NCI-H1930 (cell line): ENCODE data around the gene HOXB1.
"Not testable (repeated sequence)": the region's sequence is repeated elsewhere in the genome, so short reads cannot be mapped to it uniquely, and the experiment has no call there.

Source experiments
- DNase-seq, 2 experiments: peaks; one replicate each; lab custom pipeline; 2025; lab: John Stamatoyannopoulos, UW

The HOXB1 gene

GRCh38 chr17:48543107-48543853 lies 12.5 kb upstream of the HOXB1 start:
- DNase-seq: peak in 1 of 2 experiments; percentile 28

- peak in 1 of 2 experiments; percentile 23 for DNase-seq
These were observed 11.9 kb upstream of the HOXB1 start for GRCh38 chr17:48542698-48543106.

- DNase-seq: peak in 1 of 2 experiments; percentile 44
These were observed 11.4 kb upstream of the HOXB1 start for GRCh38 chr17:48542114-48542656.

- DNase-seq: peak; percentile 39 to 44
These were observed 10.8 kb upstream of the HOXB1 start for GRCh38 chr17:48541577-48542113.

DNA sequence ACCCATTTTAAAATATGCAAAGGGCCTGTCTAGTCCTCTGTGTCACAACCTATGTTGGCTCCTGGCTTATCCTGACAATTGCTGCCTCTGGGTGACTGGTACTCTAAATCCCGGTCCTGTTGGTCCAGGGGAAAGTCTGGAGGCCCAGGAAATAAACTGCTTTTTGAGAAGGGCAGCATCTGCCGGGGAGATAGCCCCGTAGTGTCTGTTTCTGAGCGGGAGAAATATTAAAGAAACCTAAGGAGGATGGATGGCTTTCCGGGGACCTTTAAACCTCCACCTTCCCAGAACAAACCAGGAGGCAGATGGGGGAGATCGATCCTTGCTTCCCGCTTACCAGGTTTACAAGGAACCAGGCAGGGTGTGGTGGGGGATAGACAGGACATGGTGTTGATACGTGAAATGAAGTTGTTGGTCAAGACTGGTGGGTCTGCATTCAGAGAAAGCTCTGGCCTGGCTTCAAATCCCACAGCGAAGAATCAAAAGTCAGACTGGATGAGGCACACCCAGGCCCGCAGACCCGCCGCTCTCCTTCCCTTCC lies 10.3 kb upstream of the HOXB1 start:
- no peak for DNase-seq

GRCh38 chr17:48540213-48540612 lies 9.4 kb upstream of the HOXB1 start:
- DNase-seq: no peak

DNA sequence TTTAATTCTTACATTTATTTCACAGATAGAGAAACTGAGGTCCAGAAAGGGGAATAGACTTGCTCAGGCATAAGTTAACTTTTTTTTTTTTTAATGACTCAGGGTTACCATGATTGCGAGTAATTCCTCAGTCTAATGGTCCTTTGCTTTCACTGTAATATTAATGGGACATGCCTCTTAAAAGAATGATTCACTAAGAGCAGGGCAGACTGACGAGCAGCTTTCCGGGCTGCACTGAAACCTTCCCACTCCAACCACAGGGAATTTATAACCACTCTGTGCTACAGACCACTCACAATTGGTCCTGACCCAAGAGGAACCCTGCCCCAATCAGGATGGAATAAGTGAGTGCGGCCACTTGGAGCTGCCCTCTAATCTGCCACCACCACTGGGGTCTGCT lies 8.4 kb upstream of the HOXB1 start:
- no peak for DNase-seq

- DNase-seq: no peak
These were observed 6.5 kb upstream of the HOXB1 start for GRCh38 chr17:48537316-48537715.

GRCh38 chr17:48535793-48536559 lies 5.2 kb upstream of the HOXB1 start:
- not testable (repeated sequence) for DNase-seq

DNA sequence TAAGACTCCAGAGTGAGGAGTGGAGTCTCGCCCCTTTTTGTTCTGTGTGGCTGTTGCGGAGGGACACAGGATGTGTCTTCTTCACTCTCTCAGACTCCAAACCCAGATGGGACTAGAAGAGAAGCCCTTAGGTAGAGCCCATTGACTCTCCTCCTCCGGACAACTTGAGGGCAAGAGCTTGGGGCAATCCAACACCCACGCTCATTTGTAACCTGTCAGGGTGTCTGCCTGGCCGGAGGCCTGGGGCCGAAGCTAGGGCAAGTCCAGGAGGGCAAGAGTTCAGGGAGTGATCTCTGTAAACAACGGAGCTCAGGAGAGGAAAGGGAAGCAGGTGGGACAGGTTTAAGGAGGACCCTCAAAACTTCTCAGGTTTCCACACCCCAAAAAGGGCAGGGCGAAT lies 1.4 kb upstream of the HOXB1 start:
- DNase-seq: no peak

DNA sequence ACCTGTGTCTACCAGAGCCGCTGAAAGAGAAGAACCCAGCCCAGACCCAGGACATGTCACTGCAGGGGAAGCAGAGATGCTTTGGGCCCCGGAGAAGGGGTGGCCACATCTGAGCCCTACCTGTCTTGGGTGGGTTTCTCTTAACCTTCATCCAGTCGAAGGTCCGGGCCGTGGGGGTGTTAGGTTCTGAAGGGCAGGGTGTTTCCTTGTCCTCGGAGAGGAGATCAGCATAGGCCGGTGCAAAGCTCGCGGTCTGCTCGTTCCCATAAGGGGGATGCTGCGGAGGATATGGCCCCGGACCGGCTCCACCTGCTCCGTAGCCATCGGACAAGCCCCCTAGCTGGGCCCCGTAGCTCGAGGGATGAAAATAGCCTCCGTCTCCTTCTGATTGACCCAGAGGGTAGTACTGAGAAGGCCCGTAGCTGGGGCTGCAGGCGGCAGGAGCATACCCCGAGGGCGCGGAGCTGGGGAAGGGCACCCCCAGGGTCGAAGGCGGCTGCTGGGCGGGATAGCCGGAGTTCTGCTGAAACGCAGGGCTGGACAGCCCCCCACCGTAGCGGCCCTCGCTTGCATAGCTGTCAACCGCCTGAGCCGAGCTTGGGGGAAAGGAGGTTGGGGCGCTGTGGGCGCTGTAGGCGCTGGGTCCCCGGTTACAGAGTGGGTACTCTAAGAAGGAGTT lies 464 bp downstream of the HOXB1 start:
- no peak for DNase-seq

DNA sequence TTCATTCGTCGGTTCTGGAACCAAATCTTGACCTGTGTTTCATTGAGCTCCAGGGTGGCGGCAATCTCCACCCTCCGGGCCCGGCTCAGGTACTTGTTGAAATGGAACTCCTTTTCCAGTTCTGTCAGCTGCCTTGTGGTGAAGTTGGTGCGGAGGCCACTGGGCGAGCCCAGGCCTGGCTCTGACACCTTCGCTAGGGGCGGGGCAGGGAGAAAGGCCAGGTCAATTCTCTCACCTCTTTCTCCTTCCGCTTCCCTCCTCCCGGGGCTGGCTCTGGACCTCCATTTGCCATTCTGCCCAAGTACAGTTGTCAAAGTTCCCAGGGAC lies 1.2 kb downstream of the HOXB1 start:
- no peak for DNase-seq

- no peak for DNase-seq
These were observed 1.7 kb downstream of the HOXB1 start for GRCh38 chr17:48528936-48529682.

DNA sequence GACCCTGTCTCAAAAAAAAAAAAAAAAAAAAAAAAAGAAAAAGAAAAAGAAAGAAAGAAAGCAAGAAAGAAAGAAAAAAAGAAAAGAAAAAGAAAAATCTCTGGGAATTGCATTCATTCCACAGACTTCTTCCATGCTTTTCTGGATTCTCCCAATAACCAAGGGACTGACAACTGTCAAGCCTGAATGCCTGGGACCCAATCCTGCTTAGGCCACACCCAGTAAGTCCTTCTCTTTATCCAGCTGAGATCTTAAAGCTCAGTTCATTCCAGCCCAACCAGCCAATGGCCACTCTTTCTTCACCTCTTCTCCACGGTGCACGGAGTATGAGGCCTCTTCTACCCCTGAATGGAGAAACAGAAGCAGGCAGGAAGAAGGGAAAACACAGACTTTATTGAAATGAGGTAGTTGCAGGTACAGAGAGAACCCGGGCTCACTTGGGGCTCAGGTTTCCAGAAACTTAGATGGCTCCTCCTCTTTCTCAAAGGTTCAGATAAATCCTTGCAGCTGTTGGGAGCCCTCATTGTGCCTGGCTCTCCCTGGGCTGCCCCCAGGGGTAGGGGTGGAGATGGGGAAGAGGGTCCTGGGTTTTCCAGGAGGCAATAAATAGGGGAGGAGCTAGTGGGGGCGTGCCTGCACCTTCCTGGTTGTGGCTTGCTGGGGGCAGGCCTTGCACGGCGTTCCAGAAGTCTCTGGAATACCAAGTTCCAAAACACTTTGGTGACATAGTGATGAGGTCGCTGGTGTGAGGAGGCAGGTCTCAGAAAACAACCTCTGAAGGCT lies 2.5 kb downstream of the HOXB1 start:
- DNase-seq: no peak

- DNase-seq: no peak
These were observed 3.3 kb downstream of the HOXB1 start for GRCh38 chr17:48527547-48527932.

DNA sequence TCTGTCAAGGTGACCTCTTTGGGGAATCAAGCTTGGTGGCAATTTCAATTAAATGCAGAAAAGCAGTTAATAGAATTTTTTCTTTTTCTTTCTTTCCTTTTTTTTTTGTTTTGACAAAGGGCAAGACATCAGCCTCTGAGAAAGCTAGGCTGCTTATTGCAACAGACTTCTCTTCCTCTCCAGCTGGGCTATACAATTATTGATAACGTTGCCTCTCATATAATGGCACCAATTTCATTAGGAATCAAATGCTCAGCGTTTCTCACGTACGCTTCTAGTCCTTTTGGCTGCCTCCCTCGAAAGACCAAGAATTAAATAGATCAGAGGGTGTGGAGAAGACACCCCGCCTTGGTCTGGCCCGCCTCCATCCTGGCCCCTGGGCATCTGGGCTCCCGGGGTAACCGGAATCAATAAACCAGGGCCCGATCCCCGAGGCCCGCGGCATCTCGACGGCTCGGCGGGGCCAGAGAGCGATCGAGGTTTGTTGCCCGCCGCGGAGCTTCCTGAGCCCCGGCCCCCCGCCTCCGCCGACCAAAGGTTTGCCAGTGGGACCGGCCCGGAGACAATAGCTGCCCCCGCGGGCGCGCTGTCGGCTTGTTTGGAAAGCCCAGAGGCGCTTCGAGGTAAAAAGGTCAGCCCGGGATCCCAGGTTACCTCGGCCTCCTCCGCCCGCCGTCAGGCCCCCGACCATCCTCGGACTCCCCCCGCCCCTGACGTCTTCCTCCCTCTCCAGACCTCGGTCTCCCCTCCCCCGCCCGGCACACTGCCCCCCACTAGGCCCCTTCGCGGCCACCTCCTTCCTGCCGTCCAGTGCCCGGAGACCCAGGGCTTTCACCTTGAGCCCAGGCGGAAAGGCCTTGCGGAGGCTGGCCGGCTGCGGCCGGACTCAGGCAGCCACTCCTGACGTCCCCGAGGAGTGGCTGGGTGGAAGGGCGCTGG lies 3.9 kb downstream of the HOXB1 start:
- DNase-seq: no peak

- DNase-seq: no peak
These were observed 7.8 kb downstream of the HOXB1 start for GRCh38 chr17:48523010-48523409.

DNA sequence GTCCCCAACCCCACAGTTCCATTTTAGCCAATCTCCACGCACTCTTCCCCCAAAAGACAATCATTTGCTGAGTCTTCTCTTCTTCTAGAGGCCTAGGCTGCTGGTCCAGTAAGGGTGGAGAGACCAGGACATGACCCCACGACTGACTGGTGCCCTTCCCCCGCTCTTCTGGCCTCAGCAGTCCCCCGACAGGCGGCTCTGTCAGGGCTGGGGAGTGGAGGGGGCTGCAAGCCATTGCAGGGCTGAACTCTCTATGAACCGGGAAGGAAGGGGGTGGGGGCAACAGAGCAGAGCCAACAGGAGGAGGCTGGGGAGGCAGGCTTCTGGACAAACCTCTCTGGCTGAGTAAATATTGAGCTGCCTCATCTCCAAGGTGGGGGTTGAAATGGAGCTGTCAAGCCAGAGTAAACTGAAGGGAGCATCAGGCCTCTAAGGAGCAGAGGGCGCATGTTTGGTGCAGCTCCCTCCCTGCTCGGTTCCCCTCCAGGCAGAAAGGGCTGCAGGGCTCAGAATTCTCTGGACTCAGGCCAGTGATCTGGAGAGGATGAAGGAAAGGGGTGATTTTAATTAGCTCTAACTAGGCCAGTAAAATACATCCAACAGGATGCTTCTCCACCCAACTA lies 8.7 kb downstream of the HOXB1 start:
- no peak for DNase-seq

DNA sequence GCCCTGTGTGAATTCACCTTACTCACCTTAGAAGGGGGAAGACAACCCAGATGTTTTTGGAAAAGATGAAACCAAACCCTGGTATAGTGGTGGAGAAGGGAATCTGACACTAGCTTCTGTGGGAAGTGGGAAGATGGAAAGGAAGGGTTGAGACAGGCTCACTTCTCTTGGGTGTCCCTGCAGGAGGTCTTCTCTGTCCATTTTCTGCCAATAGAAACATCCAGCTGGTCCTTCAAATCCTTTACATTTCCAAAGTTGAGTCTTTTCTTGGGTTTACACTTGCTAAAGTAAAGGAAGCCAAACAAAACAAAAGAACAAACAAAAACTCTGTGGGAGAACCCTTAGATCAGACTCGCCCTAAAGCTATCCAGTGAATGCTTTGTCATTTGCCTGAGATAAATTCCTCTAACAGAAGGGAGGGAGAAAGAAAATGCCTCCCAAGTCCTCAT lies 10.2 kb downstream of the HOXB1 start:
- DNase-seq: no peak
